ENCODE measurements around the gene ATP13A2. TPM values are rescaled to one million over a fixed set of nuclear protein-coding genes. Genes with fewer than 3 reads are reported as not detected.

The ATP13A2 gene
- total and polyA plus RNA-seq, 2 donors (not counting 1 experiment from before 2014, with no cell fraction given) = 41.6 to 51.8 TPM

DNA sequence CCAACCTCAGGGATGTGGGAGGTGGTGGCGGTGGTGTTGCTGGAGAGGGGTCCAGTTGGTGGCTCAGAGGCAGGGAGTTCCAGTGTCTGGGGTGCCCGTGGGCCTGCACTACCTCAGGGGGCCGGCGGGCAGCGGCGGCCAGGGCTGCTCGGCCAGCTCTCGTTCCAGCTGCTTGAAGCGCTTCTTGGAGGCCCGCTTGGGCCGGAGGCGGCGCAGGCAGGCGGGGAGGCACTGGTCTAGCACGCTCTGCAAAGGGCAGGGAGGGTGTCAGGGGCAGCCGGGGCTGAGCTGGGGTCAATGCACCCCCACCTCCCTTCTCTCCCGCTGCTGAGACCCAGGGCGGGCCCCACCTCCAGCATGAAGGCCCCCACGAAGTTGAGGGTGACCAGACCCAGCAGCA, 25.6 kb downstream of the ATP13A2 start:
- H3K27ac Mint-ChIP-seq = no peak overlapping the region
- Histone ChIP-seq H3K27me3 (replicated peaks in 1 of 4; ENCODE audit: control extremely low read depth in 1 of 4, control insufficient read depth in 3 of 4, insufficient read depth in 4 of 4, low read length in 3 of 4) (peaks cover 0 to 12% (median 2%) of the 10 kb centered on the region in 4 experiments), H2AFZ (ENCODE audit: insufficient read depth, low read depth, low read length, poor library complexity, severe bottlenecking) (no peak overlapping the region), H3K9me3 (ENCODE audit: control extremely low read depth in 1 of 3, control insufficient read depth in 2 of 3, insufficient read depth in 1 of 3, low read length in 2 of 3) (no peaks in the 10 kb centered on the region), H3K36me3 (replicated peaks in 1 of 2; ENCODE audit: control extremely low read depth in 1 of 2, control insufficient read depth in 1 of 2, extremely low read depth in 1 of 2, insufficient read depth in 2 of 2, low read length in 1 of 2) (peaks cover 0 to 23% of the 10 kb centered on the region in 2 experiments), H3K4me2 (replicated peaks; ENCODE audit: low read depth, low read length, poor library complexity, severe bottlenecking) (no peak overlapping the region), H3K9ac (ENCODE audit: low read length) (no peak overlapping the region), H3K79me2 (ENCODE audit: control insufficient read depth, insufficient read depth, low read length) (no peaks in the 10 kb centered on the region), H3K4me1 (ENCODE audit: control insufficient read depth in 2 of 2, insufficient read depth in 2 of 2, low read length in 2 of 2) (peaks cover 0 to 2% of the 10 kb centered on the region in 2 donors), H3K4me3 (ENCODE audit: control extremely low read depth in 1 of 5, extremely low read depth in 1 of 5, insufficient read depth in 1 of 5, low read depth in 2 of 5, low read length in 4 of 5) (no peak overlapping the region), H4K20me1 (ENCODE audit: control insufficient read depth, insufficient read depth, low read length, poor library complexity, severe bottlenecking) (no peaks in the 10 kb centered on the region), H3K27ac (ENCODE audit: low read length in 2 of 2) (no peak overlapping the region)
- no peaks in the 10 kb centered on the region for H3K9me3 Mint-ChIP-seq (ENCODE audit: insufficient read depth)
- ATAC-seq (ENCODE audit: low read depth) (no peak), DNase-seq (no peak)
- TF ChIP-seq, protein P1, sequence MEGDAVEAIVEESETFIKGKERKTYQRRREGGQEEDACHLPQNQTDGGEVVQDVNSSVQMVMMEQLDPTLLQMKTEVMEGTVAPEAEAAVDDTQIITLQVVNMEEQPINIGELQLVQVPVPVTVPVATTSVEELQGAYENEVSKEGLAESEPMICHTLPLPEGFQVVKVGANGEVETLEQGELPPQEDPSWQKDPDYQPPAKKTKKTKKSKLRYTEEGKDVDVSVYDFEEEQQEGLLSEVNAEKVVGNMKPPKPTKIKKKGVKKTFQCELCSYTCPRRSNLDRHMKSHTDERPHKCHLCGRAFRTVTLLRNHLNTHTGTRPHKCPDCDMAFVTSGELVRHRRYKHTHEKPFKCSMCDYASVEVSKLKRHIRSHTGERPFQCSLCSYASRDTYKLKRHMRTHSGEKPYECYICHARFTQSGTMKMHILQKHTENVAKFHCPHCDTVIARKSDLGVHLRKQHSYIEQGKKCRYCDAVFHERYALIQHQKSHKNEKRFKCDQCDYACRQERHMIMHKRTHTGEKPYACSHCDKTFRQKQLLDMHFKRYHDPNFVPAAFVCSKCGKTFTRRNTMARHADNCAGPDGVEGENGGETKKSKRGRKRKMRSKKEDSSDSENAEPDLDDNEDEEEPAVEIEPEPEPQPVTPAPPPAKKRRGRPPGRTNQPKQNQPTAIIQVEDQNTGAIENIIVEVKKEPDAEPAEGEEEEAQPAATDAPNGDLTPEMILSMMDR (IDR thresholded peaks at IDR 0.05) = no peak
- no peak for TF ChIP-seq EZH2 (IDR thresholded peaks at IDR 0.05; ENCODE audit: borderline replicate concordance, insufficient read depth, low read depth, low read length, poor library complexity, severe bottlenecking)
- H3K4me1 Mint-ChIP-seq = peaks cover 5% of the 10 kb centered on the region
- intact Hi-C loops (cut with micrococcal nuclease) = no loop called here
- POLR2A ChIA-PET = interaction anchor here (1.0 kb wide), 1 partner anchor 24 kb away, joined by 9 read pairs; no protein-coding TSS in a partner anchor
- 94% methylated on average over 18 of the region's 19 CpGs for WGBS (ENCODE audit: insufficient coverage)
- no peak overlapping the region for H3K4me3 Mint-ChIP-seq
- H3K27me3 Mint-ChIP-seq = peaks cover 15% of the 10 kb centered on the region
- CTCF ChIA-PET = interaction anchor here (1.4 kb wide), 1 partner anchor 26 kb away, joined by 3 read pairs; no protein-coding TSS in a partner anchor

DNA sequence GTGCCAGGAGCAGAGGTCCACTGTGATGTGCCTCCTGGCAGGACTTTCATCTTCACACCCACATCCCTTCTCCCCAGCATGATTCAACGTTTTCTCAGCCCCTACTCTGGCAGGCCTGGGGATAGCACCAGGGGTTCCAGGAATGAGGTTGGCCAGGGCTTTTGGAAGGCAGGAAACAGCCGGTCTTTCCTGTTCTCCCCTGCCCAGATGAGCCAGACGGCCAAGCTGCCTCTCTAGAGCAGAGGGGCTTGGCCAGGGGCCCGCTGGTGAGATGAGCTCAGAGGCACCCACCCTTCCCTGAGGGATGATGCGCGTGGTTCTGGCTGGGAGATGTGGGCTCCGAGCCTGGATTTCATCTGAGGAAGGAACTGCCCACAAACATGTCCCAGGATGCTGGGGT, 27.0 kb downstream of the ATP13A2 start:
- intact Hi-C loops (cut with micrococcal nuclease) = no loop called here
- no peak overlapping the region for H3K27ac Mint-ChIP-seq
- peaks cover 11% of the 10 kb centered on the region for H3K4me1 Mint-ChIP-seq
- no peak overlapping the region for H3K27ac ChIP-seq (ENCODE audit: low read length in 2 of 2)
- peaks cover 0 to 20% of the 10 kb centered on the region in 2 experiments for H3K36me3 ChIP-seq (replicated peaks in 1 of 2; ENCODE audit: control extremely low read depth in 1 of 2, control insufficient read depth in 1 of 2, extremely low read depth in 1 of 2, insufficient read depth in 2 of 2, low read length in 1 of 2)
- ATAC-seq (ENCODE audit: low read depth) (no peak), DNase-seq (no peak)
- H3K4me3 Mint-ChIP-seq = no peak overlapping the region
- POLR2A ChIA-PET = no interaction called here
- H3K27me3 ChIP-seq (replicated peaks in 1 of 4; ENCODE audit: control extremely low read depth in 1 of 4, control insufficient read depth in 3 of 4, insufficient read depth in 4 of 4, low read length in 3 of 4) = peaks cover 0 to 24% (median 4%) of the 10 kb centered on the region in 4 experiments
- no peak overlapping the region for H3K4me2 ChIP-seq (replicated peaks; ENCODE audit: low read depth, low read length, poor library complexity, severe bottlenecking)
- H3K27me3 Mint-ChIP-seq = peaks cover 20% of the 10 kb centered on the region
- H3K9me3 ChIP-seq (ENCODE audit: control extremely low read depth in 1 of 3, control insufficient read depth in 2 of 3, insufficient read depth in 1 of 3, low read length in 2 of 3) = peaks cover 0 to 4% (median 0%) of the 10 kb centered on the region in 3 donors
- H3K4me1 ChIP-seq (ENCODE audit: control insufficient read depth in 2 of 2, insufficient read depth in 2 of 2, low read length in 2 of 2) = peaks cover 6 to 9% of the 10 kb centered on the region in 2 donors
- no peaks in the 10 kb centered on the region for H4K20me1 ChIP-seq (ENCODE audit: control insufficient read depth, insufficient read depth, low read length, poor library complexity, severe bottlenecking)
- CTCF ChIA-PET = no interaction called here
- no peaks in the 10 kb centered on the region for H3K9me3 Mint-ChIP-seq (ENCODE audit: insufficient read depth)
- H3K4me3 ChIP-seq (ENCODE audit: control extremely low read depth in 1 of 5, extremely low read depth in 1 of 5, insufficient read depth in 1 of 5, low read depth in 2 of 5, low read length in 4 of 5) = no peak overlapping the region
- 57% methylated on average over 4 of the region's 7 CpGs for WGBS (ENCODE audit: insufficient coverage)
- H3K9ac ChIP-seq (ENCODE audit: low read length) = no peak overlapping the region
- TF ChIP-seq, protein P1 (IDR thresholded peaks at IDR 0.05) = no peak
- TF ChIP-seq EZH2 (IDR thresholded peaks at IDR 0.05; ENCODE audit: borderline replicate concordance, insufficient read depth, low read depth, low read length, poor library complexity, severe bottlenecking) = no peak
- no peaks in the 10 kb centered on the region for H3K79me2 ChIP-seq (ENCODE audit: control insufficient read depth, insufficient read depth, low read length)
- no peak overlapping the region for H2AFZ ChIP-seq (ENCODE audit: insufficient read depth, low read depth, low read length, poor library complexity, severe bottlenecking)

All from B cell (primary cell).